Panc1 (cell line): ENCODE measurements around the gene LITAFD. TPM values are rescaled to one million over a fixed set of nuclear protein-coding genes. Genes with fewer than 3 reads are reported as not detected.

Experiments
- ATAC-seq: fragments of 200-7000 bp; cut with Tn5 transposase; 2 replicates; pipeline ENCODE4 v1.9.1; 2020; ENCODE audit warnings: mild to moderate bottlenecking, moderate library complexity
- BruUV-seq: library from RNA; stranded (reverse); fragments of 400-500 nt; replicated peaks from 2 replicates; lab custom pipeline; 2021; lab: Mats Ljungman, UMichigan
- CTCF ChIA-PET: fragments of 300-600 bp; sonication (Branson Sonifier 250); formaldehyde crosslinking; loops from one replicate; lab custom pipeline; 2022; ENCODE audit warnings: antibody characterized with exemption; lab: Charles Lee
- POLR2A ChIA-PET: fragments of 300-600 bp; sonication (Branson Sonifier 250); formaldehyde crosslinking; loops from one replicate; lab custom pipeline; 2022; ENCODE audit warnings: antibody characterized with exemption; lab: Charles Lee
- DNase-seq: peaks from one replicate; pipeline ENCODE4 v3.0.0-alpha.2; 2010; ENCODE audit warnings: low read depth, low spot score
- H3K27ac ChIP-seq: 2 replicates; pipeline ENCODE4 v1.5.1; 2011; ENCODE audit warnings: mild to moderate bottlenecking, low read length, inconsistent platforms
- H3K27me3 ChIP-seq: fragments of 200-500 bp; sonication (Bioruptor generic); 2 replicates; pipeline ENCODE4 v1.6.0; 2014; ENCODE audit warnings: low read length, inconsistent platforms; ENCODE audit not compliant: control insufficient read depth, insufficient read depth
- H3K36me3 ChIP-seq: fragments of 200-500 bp; sonication (Bioruptor generic); 2 replicates; pipeline ENCODE4 v1.5.1; 2014; ENCODE audit warnings: inconsistent platforms, mild to moderate bottlenecking, low read length, moderate library complexity; ENCODE audit not compliant: control insufficient read depth, insufficient read depth
- H3K4me1 ChIP-seq: 2 replicates; pipeline ENCODE4 v1.5.1; 2011; ENCODE audit warnings: inconsistent platforms, mild to moderate bottlenecking, low read length, moderate library complexity; ENCODE audit not compliant: control insufficient read depth, insufficient read depth
- H3K4me3 ChIP-seq, 2 experiments: 2 replicates each; pipeline ENCODE4 v1.5.1; 2011 to 2012; ENCODE audit warnings: low read depth in 2 of 2, low read length in 2 of 2, mild to moderate bottlenecking in 2 of 2, inconsistent platforms in 1 of 2, moderate library complexity in 1 of 2
- H3K9me3 ChIP-seq: fragments of 200-500 bp; sonication (Bioruptor generic); 2 replicates; pipeline ENCODE4 v1.5.1; 2014; ENCODE audit warnings: low read depth, mild to moderate bottlenecking, inconsistent platforms, low read length, moderate library complexity; ENCODE audit not compliant: control insufficient read depth, insufficient read depth
- CTCF ChIP-seq: fragments of 450-650 bp; IDR thresholded peaks from 2 replicates; pipeline ENCODE4 v1.5.1; 2017; ENCODE audit warnings: mild to moderate bottlenecking
- POLR2AphosphoS5 ChIP-seq: IDR thresholded peaks from 2 replicates; pipeline ENCODE4 v1.6.1; 2012; ENCODE audit warnings: mild to moderate bottlenecking, low read depth, low read length, moderate library complexity
- REST ChIP-seq, 2 experiments: IDR thresholded peaks; 2 replicates each; pipeline ENCODE4 v1.6.1; 2011 to 2012; ENCODE audit warnings: low read depth in 2 of 2, control low read depth in 1 of 2, low read length in 1 of 2, mild to moderate bottlenecking in 1 of 2, moderate library complexity in 1 of 2; ENCODE audit not compliant: insufficient read depth in 1 of 2
- SIN3A ChIP-seq: IDR thresholded peaks from 2 replicates; pipeline ENCODE4 v1.6.1; 2012; ENCODE audit warnings: low read depth, mild to moderate bottlenecking, low read length, moderate library complexity, borderline replicate concordance; ENCODE audit not compliant: insufficient read depth
- TCF7L2 ChIP-seq: IDR thresholded peaks from 2 replicates; pipeline ENCODE4 v1.6.1; 2011; ENCODE audit warnings: mild to moderate bottlenecking, low read depth, low read length, inconsistent platforms
- in situ Hi-C: cut with HindIII; loops from 2 replicates; pipeline ENCODE4 v1.10.0; 2016; ENCODE audit warnings: low sequenced_read_pairs, low pct_unique_long_range_greater_than_20kb
- intact Hi-C: fragments of 100-400 bp; cut with micrococcal nuclease; formaldehyde crosslinking; loops from one replicate; pipeline ENCODE4 v1.10.0; 2022; ENCODE audit not compliant: unreplicated experiment
- total RNA-seq: library from RNA; stranded (reverse); gene quantifications from one replicate; pipeline ENCODE4 v1.2.1, GENCODE V29; 2021; ENCODE audit not compliant: unreplicated experiment

The LITAFD gene
- total RNA-seq, 1 experiment from 2014 or later, result not detected

- Histone ChIP-seq H3K27me3 (no peaks in the 10 kb centered on the region), H3K4me3 (no peak overlapping the region), H3K4me1 (no peaks in the 10 kb centered on the region), H3K36me3 (peaks cover 14% of the 10 kb centered on the region), H3K9me3 (no peaks in the 10 kb centered on the region), H3K27ac (no peak overlapping the region)
- BruUV-seq, result no TSS peak
- no peak for ATAC-seq
- ChIA-PET POLR2A (no interaction called here), CTCF (no interaction called here)
- intact Hi-C loops, result no loop called here
- DNase-seq, result no peak
- in situ Hi-C loops, result no loop called here
- TF ChIP-seq TCF7L2 (no peak), CTCF (no peak)
Observed at GRCh38 chr16:8925455-8925854, 43.3 kb downstream of the LITAFD start.

GRCh38 chr16:8926827-8927226 lies 44.7 kb downstream of the LITAFD start:
- no peaks in the 10 kb centered on the region for H3K27me3 ChIP-seq
- ChIA-PET CTCF (no interaction called here), POLR2A (no interaction called here)
- ATAC-seq (no peak), DNase-seq (no peak)
- no peaks in the 10 kb centered on the region for H3K4me1 ChIP-seq
- no TSS peak for BruUV-seq
- H3K27ac ChIP-seq, result no peak overlapping the region
- TF ChIP-seq TCF7L2, result no peak
- no peak overlapping the region for H3K4me3 ChIP-seq
- H3K36me3 ChIP-seq, result peaks cover 6% of the 10 kb centered on the region
- intact Hi-C loops (no loop called here), in situ Hi-C loops (no loop called here)
- no peaks in the 10 kb centered on the region for H3K9me3 ChIP-seq

GRCh38 chr16:8928467-8928957 lies 46.4 kb downstream of the LITAFD start:
- ATAC-seq, result no peak
- CTCF ChIA-PET, result interaction anchor here (0.7 kb wide), 1 partner anchor 25 kb away, joined by 5 read pairs; no protein-coding TSS in a partner anchor
- intact Hi-C loops, result no loop called here

More at GRCh38 chr16:8928467-8928957, 46.4 kb downstream of the LITAFD start:
- in situ Hi-C loops, result no loop called here
- no peak overlapping the region for H3K27ac ChIP-seq
- no peak for TF ChIP-seq TCF7L2
- TF ChIP-seq CTCF, result no peak
- no peak for TF ChIP-seq REST (IDR thresholded peaks at IDR 0.05; ENCODE audit: insufficient read depth in 1 of 2, low read depth in 2 of 2, low read length in 1 of 2)
- no peak for TF ChIP-seq POLR2AphosphoS5
- no peak for TF ChIP-seq SIN3A
- H3K36me3 ChIP-seq, result peaks cover 2% of the 10 kb centered on the region; the same call in 1 of the 2 replicates
- POLR2A ChIA-PET, result interaction anchor here (0.6 kb wide), 1 partner anchor 90 kb away, joined by 9 read pairs; no protein-coding TSS in a partner anchor
- no TSS peak for BruUV-seq
- DNase-seq, result no peak
- no peak overlapping the region for H3K4me3 ChIP-seq
- no peaks in the 10 kb centered on the region for H3K4me1 ChIP-seq
- H3K27me3 ChIP-seq, result no peaks in the 10 kb centered on the region
- no peaks in the 10 kb centered on the region for H3K9me3 ChIP-seq
